Measurements from ENCODE around the gene PPP1R12B. TPM values are rescaled to one million over a fixed set of nuclear protein-coding genes. Genes with fewer than 3 reads are reported as not detected.

Gene PPP1R12B
- total RNA-seq, 1 donor: 26.8 TPM

DNA sequence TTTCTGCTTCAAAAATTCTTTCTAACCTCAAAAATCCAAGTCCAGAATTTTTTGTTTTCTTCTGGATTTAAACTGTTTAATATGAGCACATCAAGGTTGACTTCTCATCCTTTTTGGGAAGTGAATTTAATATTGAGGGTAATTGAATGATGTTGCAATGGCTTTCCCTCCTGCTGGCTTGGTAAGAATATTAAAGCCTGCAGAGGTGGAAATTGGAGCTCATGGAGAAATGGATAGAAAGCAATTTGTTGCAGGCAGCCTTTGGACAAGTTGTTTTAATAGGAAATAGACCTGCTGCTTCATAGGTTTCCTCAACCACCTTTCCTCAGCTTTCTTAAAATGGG is 237.1 kb downstream of the PPP1R12B start:
- no peak overlapping the region for H3K4me3 ChIP-seq (ENCODE audit: low read depth, low read length)
- no peak for DNase-seq (ENCODE audit: low read depth)
- TF ChIP-seq, protein P1, sequence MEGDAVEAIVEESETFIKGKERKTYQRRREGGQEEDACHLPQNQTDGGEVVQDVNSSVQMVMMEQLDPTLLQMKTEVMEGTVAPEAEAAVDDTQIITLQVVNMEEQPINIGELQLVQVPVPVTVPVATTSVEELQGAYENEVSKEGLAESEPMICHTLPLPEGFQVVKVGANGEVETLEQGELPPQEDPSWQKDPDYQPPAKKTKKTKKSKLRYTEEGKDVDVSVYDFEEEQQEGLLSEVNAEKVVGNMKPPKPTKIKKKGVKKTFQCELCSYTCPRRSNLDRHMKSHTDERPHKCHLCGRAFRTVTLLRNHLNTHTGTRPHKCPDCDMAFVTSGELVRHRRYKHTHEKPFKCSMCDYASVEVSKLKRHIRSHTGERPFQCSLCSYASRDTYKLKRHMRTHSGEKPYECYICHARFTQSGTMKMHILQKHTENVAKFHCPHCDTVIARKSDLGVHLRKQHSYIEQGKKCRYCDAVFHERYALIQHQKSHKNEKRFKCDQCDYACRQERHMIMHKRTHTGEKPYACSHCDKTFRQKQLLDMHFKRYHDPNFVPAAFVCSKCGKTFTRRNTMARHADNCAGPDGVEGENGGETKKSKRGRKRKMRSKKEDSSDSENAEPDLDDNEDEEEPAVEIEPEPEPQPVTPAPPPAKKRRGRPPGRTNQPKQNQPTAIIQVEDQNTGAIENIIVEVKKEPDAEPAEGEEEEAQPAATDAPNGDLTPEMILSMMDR (IDR thresholded peaks at IDR 0.05; ENCODE audit: insufficient read depth, low read length): no peak

DNA sequence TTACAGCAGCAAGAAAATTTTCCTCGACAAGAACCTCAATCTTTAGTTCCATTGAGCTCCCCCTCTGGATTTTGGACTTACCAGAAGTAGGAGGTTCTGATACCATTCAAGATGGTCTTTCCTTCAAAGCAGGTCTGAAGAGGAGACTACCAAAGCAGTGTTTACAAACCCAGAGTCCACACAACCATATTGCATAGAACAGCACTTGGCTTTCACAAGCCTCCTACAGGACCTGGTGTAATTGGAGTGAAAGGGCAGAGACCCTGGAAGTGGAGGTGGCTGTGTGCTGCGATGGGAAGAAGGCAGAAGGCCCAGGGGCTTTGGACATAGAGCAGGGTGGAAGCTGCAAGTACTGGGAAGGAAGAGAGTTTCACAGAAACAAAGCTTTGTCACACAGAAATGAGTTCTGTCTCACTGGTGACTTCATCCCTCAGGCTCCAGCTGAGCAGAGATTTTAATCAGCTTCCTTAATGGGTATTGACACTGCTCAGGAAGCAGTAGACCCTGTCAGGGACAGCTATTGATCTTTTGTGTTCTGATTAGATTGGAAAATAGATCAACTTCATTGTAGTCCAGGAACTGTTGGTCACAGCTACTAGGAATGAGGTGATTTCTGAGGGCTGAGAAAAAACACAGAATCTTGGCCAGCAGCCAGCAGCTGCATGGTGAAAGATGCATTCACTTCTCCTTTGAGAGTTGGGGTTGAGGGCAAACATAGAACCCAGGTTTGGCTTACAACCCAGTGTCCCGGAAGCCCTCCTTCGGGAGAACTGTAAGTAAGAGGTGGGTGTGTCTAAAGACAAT is 237.7 kb downstream of the PPP1R12B start:
- DNase-seq (ENCODE audit: low read depth): peak; percentile 67
- TF ChIP-seq, protein P1 (IDR thresholded peaks at IDR 0.05; ENCODE audit: insufficient read depth, low read length): no peak
- no peak overlapping the region for H3K4me3 ChIP-seq (ENCODE audit: low read depth, low read length)

DNA sequence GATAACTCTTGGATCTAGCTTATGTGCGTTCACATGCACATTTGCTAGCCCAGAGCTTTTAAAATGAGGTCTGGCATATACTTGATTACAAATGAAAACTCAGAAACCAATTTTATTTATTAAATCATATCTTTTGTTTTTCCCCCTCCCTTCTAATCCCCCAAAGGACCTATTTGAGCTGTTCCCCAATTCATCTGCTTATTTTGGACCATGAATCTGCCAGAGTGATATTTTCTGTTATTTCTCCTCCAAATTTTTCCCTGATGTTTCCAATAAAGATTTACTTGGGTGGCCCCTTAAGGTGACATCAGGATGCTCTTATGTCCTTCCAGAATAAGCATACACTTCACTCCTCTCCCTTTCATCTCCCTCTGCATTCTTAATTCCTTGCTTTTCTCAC is 238.4 kb downstream of the PPP1R12B start:
- H3K4me3 ChIP-seq (ENCODE audit: low read depth, low read length): no peak overlapping the region
- TF ChIP-seq, protein P1 (IDR thresholded peaks at IDR 0.05; ENCODE audit: insufficient read depth, low read length): no peak
- no peak for DNase-seq (ENCODE audit: low read depth)

DNA sequence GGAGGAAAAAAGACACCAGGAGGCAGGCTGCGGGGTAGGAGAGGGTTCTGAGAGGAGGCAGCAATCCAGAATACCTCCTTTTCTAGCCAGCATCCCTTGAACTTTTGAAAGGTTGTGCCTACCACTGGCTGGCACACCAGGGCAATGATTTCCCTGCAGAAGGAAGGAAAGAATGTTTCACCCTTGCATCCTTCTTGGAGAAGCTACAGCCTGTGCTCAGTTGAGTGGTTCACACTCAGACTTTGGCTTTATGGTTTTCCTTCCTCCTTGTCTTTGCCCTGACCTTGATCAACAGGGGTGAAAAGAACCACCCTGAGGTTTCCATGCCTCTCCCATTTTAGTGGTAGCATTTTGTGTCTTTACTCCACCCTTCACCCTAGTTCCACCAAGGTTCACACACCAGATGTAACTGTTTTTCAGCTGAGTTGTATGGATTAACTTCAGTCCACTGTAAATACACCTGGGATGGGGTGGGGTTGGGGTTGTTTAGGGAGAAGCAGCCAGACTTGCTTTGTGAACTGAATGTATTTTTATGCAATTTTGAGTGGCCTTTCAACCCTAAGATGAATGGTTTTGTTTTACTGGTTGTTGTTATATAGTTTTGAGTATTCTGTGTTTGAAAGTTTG is 239.5 kb downstream of the PPP1R12B start:
- TF ChIP-seq, protein P1 (IDR thresholded peaks at IDR 0.05; ENCODE audit: insufficient read depth, low read length): no peak
- no peak for DNase-seq (ENCODE audit: low read depth)
- no peak overlapping the region for H3K4me3 ChIP-seq (ENCODE audit: low read depth, low read length)

DNA sequence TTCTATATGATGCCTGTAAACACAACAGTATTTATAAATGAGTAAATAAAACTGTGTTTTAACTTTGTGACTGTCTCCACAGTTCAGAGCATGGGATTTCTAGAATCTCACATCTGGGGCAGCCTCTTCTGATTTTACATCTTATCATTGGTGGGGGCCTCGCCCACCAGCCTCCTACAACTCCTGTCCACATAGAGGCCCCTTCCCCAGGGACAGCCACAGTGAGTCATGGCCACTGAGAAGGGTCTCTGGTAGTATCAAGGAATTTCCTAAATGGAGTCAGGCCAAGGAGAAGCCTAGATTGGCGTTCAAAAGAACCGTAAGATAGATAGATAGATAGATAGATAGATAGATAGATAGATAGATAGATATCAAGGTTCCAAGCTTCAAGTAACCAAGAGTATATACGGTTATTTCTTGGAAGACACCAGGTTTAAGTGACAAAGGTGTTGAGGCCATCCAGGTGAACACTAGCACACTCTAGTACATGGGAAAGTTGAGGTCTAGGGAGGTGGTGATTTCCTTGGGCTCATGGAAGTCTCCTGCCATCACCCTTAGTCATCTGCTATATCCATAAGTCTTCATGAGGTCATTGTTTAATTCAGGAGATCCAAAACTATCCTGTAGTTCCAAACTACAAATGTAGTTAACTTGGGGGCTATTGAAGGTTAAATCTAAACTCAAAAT is 240.1 kb downstream of the PPP1R12B start:
- H3K4me3 ChIP-seq (ENCODE audit: low read depth, low read length): no peak overlapping the region
- no peak for DNase-seq (ENCODE audit: low read depth)
- TF ChIP-seq, protein P1 (IDR thresholded peaks at IDR 0.05; ENCODE audit: insufficient read depth, low read length): no peak

DNA sequence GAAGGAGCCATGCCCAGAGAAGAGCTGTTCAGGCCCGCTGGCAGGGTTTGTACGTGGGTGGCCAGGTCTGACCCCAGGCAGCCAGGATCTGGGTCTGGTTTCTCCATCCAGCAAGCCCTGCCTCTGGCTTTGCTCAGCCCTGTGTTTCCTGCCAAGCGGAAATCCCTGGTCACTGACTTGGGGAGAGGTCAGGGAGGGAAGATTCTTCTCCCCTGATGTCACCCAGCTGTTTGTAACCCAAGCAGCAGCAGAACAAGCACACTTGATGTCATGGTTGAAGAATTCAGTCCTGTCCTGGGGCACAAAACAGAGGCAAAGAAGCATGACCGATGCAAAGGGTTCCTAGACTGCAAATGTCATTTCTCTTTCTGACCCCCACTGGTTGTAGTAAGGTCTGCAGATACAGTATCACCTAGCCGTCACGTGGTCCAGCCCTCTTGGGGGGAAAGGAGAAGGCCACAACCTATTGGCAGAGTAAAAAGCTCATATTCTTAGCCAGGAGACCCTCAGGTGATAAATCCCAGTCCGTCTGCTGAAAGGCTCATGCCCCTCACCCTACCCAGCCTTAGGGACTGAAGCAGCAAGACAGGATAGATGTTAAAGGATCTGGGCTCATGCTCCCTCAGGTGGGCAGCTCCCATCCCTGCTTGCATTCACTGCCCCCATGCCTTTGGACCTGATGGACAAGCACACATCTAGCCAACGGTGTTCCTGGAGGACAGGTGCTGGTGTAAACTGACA is 240.9 kb downstream of the PPP1R12B start:
- TF ChIP-seq, protein P1 (IDR thresholded peaks at IDR 0.05; ENCODE audit: insufficient read depth, low read length): no peak
- no peak overlapping the region for H3K4me3 ChIP-seq (ENCODE audit: low read depth, low read length)
- DNase-seq (ENCODE audit: low read depth): peak; percentile 98

Data from fibroblast of the aortic adventitia (primary cell).